Lower lobe of right lung (tissue), 2 donors: ENCODE measurements around the gene UBE2H. TPM values are rescaled to one million over a fixed set of nuclear protein-coding genes. Genes with fewer than 3 reads are reported as not detected.

Experiments used
- ATAC-seq, 2 donors: fragments of 200-7000 bp; cut with Tn5 transposase; one replicate each; pipeline ENCODE4 v1.9.1; 2020 to 2022; ENCODE audit warnings: mild to moderate bottlenecking in 2 of 2, moderate library complexity in 2 of 2
- DNase-seq: peaks from one replicate; pipeline ENCODE4 v3.0.0-alpha.2; 2020
- H3K27ac ChIP-seq: fragments of 200-600 bp; one replicate; pipeline ENCODE4 v1.8.0; 2022
- H3K27me3 ChIP-seq: fragments of 200-600 bp; one replicate; pipeline ENCODE4 v1.8.0; 2022; ENCODE audit warnings: low read depth
- H3K36me3 ChIP-seq: fragments of 200-600 bp; one replicate; pipeline ENCODE4 v1.8.0; 2022; ENCODE audit warnings: mild to moderate bottlenecking
- H3K4me1 ChIP-seq: fragments of 200-600 bp; one replicate; pipeline ENCODE4 v1.8.0; 2022
- H3K4me3 ChIP-seq: fragments of 200-600 bp; one replicate; pipeline ENCODE4 v1.8.0; 2022; ENCODE audit warnings: mild to moderate bottlenecking
- H3K9me3 ChIP-seq: fragments of 200-600 bp; one replicate; pipeline ENCODE4 v1.8.0; 2022
- CTCF ChIP-seq: fragments of 200-600 bp; IDR thresholded peaks from one replicate; pipeline ENCODE4 v1.8.0; 2022; ENCODE audit warnings: antibody characterized with exemption, mild to moderate bottlenecking
- intact Hi-C: fragments of 100-400 bp; cut with DNase I; formaldehyde crosslinking; loops from one replicate; pipeline ENCODE4 v1.11.0; 2022
- total RNA-seq: library from RNA; stranded (reverse); fragmentation: NEBNext Ultra II Directional; extraction: Animal tissue kit (Norgen Biotek cat#: 25700); gene quantifications from one replicate; pipeline ENCODE4 v1.2.1, GENCODE V29; 2021
- donor health status: DM: no; HTN: yes; CAD: no; lungs with severe emphysema.

Gene UBE2H
- total RNA-seq, 1 donor from 2014 or later, result 76.7 TPM

DNA sequence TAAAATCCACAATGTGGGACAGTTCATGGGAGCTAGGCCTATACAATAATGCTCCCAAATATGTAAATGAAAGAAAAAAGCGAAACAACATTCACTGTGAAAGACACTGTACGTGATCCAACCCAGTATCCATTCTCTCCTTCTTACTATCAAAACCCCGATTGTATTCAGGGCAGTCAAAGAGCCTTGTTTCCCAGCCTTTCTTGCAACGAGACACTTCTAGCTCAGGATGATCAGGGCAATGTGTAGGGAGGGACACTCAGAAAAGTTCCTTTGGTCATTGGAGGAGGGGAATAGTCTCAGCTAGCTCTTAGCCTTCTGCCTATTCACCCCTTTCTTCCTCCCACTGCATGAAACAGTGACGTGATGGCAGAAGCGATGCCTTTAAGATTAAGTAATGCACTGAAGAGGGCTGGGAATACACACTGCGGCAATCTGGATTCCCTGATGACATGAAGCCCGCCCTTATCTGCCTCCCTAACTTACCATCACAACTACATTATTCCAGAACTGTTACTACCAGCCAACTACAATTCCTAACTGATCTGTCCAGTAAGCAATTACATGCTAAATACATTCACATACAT is 27.3 kb downstream of the UBE2H start:
- TF ChIP-seq CTCF, result no peak
- no peak overlapping the region for H3K27ac ChIP-seq
- DNase-seq (no peak), ATAC-seq (peak in 1 of 2 donors; percentile 38)
- peaks cover 37% of the 10 kb centered on the region for H3K36me3 ChIP-seq
- H3K4me1 ChIP-seq, result peaks cover 20% of the 10 kb centered on the region
- intact Hi-C loops, result no loop called here
- H3K9me3 ChIP-seq, result no peaks in the 10 kb centered on the region
- no peak overlapping the region for H3K4me3 ChIP-seq
- no peaks in the 10 kb centered on the region for H3K27me3 ChIP-seq

GRCh38 chr7:129924602-129925001 is 28.2 kb downstream of the UBE2H start:
- no peak overlapping the region for H3K27ac ChIP-seq
- ATAC-seq, result no peak
- intact Hi-C loops, result no loop called here

DNA sequence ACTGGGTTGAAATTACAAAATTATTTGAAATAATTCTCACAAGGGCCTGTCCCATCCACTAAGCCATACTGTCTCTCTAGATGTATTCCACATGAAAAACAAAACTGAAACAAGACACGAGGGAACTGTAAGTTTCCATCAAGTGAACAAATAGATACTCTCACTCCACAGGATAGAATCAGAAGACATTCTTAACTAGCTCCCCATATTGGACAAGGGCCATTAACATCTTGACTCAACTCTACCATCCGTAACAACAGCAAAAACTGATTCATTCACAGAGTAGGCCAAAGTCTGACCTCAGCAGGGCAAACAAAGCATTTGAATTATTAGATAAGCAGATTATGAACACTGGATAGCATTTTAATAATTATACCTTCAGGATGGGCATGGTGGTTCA is 29.1 kb downstream of the UBE2H start:
- H3K27me3 ChIP-seq, result no peaks in the 10 kb centered on the region
- H3K9me3 ChIP-seq, result no peaks in the 10 kb centered on the region
- no peak overlapping the region for H3K4me3 ChIP-seq
- DNase-seq (no peak), ATAC-seq (peak in 1 of 2 donors; percentile 61)
- peaks cover 32% of the 10 kb centered on the region for H3K36me3 ChIP-seq
- no peak for TF ChIP-seq CTCF
- peaks cover 20% of the 10 kb centered on the region for H3K4me1 ChIP-seq
- intact Hi-C loops, result no loop called here
- H3K27ac ChIP-seq, result no peak overlapping the region

More at GRCh38 chr7:129924602-129925001, 28.2 kb downstream of the UBE2H start:
- Histone ChIP-seq H3K36me3 (peaks cover 39% of the 10 kb centered on the region), H3K4me1 (peaks cover 20% of the 10 kb centered on the region), H3K4me3 (no peak overlapping the region), H3K27me3 (no peaks in the 10 kb centered on the region), H3K9me3 (no peaks in the 10 kb centered on the region)
- DNase-seq, result no peak
- TF ChIP-seq CTCF, result no peak

GRCh38 chr7:129919492-129919891 is 33.3 kb downstream of the UBE2H start:
- ATAC-seq, result no peak
- DNase-seq, result no peak
- intact Hi-C loops, result no loop called here
- Histone ChIP-seq H3K27ac (no peak overlapping the region), H3K4me1 (peaks cover 42% of the 10 kb centered on the region), H3K9me3 (no peaks in the 10 kb centered on the region), H3K36me3 (peaks cover 13% of the 10 kb centered on the region), H3K27me3 (no peaks in the 10 kb centered on the region), H3K4me3 (no peak overlapping the region)
- TF ChIP-seq CTCF, result no peak

DNA sequence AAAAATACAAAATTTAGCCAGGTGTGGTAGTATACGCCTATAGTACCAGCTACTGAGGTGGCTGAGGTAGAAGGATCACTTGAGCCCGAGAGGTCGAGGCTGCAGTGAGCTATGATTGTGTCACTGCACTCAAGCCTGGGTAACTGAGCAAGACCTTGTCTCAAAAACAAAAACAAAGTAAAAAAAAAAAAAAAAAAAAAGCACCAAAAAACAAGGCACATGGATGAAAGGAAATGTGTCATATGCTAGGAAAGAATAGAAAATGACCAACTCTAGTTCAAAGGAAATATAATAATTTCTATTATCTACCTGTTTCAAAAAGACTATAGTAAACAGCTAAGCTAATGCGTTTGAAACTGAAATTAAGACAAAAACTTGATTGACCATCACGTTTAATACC is 33.8 kb downstream of the UBE2H start:
- H3K36me3 ChIP-seq, result peaks cover 12% of the 10 kb centered on the region
- peak in 1 of 2 donors; percentile 43 for ATAC-seq
- H3K4me3 ChIP-seq, result no peak overlapping the region
- DNase-seq, result no peak
- no peaks in the 10 kb centered on the region for H3K27me3 ChIP-seq
- intact Hi-C loops, result no loop called here
- no peak for TF ChIP-seq CTCF
- no peak overlapping the region for H3K27ac ChIP-seq
- H3K4me1 ChIP-seq, result peaks cover 40% of the 10 kb centered on the region
- H3K9me3 ChIP-seq, result no peaks in the 10 kb centered on the region
